ENCODE measurements around the gene CD37. TPM values are rescaled to one million over a fixed set of nuclear protein-coding genes. Genes with fewer than 3 reads are reported as not detected.

CD37 gene
- total RNA-seq, 1 experiment from 2014 or later, result not detected

GRCh38 chr19:49339301-49340068 lies 4.3 kb downstream of the CD37 start:
- Mint-ChIP-seq H3K36me3 (ENCODE audit: insufficient read depth, unreplicated experiment) (peaks cover 9% of the 10 kb centered on the region), H3K27me3 (ENCODE audit: insufficient read depth, unreplicated experiment) (no peaks in the 10 kb centered on the region), H3K9me3 (ENCODE audit: unreplicated experiment) (no peaks in the 10 kb centered on the region), H3K27ac (ENCODE audit: unreplicated experiment) (peak overlapping the region; percentile 56), H3K4me3 (ENCODE audit: unreplicated experiment) (peak overlapping the region; percentile 77), H3K4me1 (ENCODE audit: low read depth, unreplicated experiment) (peaks cover 16% of the 10 kb centered on the region)
- peak overlapping the region; percentile 34 for H3K4me3 ChIP-seq (ENCODE audit: low read depth, low read length)
- DNase-seq, result peak; percentile 93 to 95
- H3K36me3 ChIP-seq (ENCODE audit: control insufficient read depth, insufficient read depth, low read length), result no peaks in the 10 kb centered on the region
- no TSS peak for BruUV-seq (replicated peaks)
- intact Hi-C loops (cut with micrococcal nuclease; ENCODE audit: unreplicated experiment), result loop anchor here (1.0 kb wide), 1 partner anchor 24 kb away; the partner anchor contains the start of gene DKKL1
- ChIA-PET POLR2A (interaction anchor here (0.6 to 1.0 kb wide), 4 partner anchors 103 to 420 kb away, joined by 3 to 6 read pairs (median 4); partner anchors contain the start of gene ALDH16A1), CTCF (interaction anchor here (0.5 to 1.7 kb wide), 7 partner anchors 12 to 346 kb away, joined by 3 to 8 read pairs (median 4); partner anchors contain the start of gene RUVBL2)
- H3K4me1 ChIP-seq, result peaks cover 10% of the 10 kb centered on the region
- no peaks in the 10 kb centered on the region for H3K9me3 ChIP-seq
- no peaks in the 10 kb centered on the region for H3K27me3 ChIP-seq (replicated peaks; ENCODE audit: control insufficient read depth, insufficient read depth, low read length)
- TF ChIP-seq, protein P1, sequence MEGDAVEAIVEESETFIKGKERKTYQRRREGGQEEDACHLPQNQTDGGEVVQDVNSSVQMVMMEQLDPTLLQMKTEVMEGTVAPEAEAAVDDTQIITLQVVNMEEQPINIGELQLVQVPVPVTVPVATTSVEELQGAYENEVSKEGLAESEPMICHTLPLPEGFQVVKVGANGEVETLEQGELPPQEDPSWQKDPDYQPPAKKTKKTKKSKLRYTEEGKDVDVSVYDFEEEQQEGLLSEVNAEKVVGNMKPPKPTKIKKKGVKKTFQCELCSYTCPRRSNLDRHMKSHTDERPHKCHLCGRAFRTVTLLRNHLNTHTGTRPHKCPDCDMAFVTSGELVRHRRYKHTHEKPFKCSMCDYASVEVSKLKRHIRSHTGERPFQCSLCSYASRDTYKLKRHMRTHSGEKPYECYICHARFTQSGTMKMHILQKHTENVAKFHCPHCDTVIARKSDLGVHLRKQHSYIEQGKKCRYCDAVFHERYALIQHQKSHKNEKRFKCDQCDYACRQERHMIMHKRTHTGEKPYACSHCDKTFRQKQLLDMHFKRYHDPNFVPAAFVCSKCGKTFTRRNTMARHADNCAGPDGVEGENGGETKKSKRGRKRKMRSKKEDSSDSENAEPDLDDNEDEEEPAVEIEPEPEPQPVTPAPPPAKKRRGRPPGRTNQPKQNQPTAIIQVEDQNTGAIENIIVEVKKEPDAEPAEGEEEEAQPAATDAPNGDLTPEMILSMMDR (IDR thresholded peaks at IDR 0.05; ENCODE audit: insufficient read depth in 1 of 2, low read depth in 1 of 2, low read length in 1 of 2, severe bottlenecking in 1 of 2, unreplicated experiment in 1 of 2), result no peak

GRCh38 chr19:49340069-49340864 lies 5.1 kb downstream of the CD37 start:
- no peaks in the 10 kb centered on the region for H3K27me3 Mint-ChIP-seq (ENCODE audit: insufficient read depth, unreplicated experiment)
- TF ChIP-seq, protein P1 (IDR thresholded peaks at IDR 0.05; ENCODE audit: insufficient read depth in 1 of 2, low read depth in 1 of 2, low read length in 1 of 2, severe bottlenecking in 1 of 2, unreplicated experiment in 1 of 2), result no peak
- H3K9me3 Mint-ChIP-seq (ENCODE audit: unreplicated experiment), result no peaks in the 10 kb centered on the region
- H3K27ac Mint-ChIP-seq (ENCODE audit: unreplicated experiment), result peak overlapping the region; percentile 56
- peak; percentile 81 to 88 for DNase-seq
- no peaks in the 10 kb centered on the region for H3K9me3 ChIP-seq
- H3K4me1 ChIP-seq, result peaks cover 10% of the 10 kb centered on the region
- POLR2A ChIA-PET, result interaction anchor here (0.7 kb wide), 1 partner anchor 708 kb away, joined by 6 read pairs; no protein-coding TSS in a partner anchor
- H3K4me3 Mint-ChIP-seq (ENCODE audit: unreplicated experiment), result peak overlapping the region; percentile 77
- intact Hi-C loops (cut with micrococcal nuclease; ENCODE audit: unreplicated experiment), result no loop called here
- no TSS peak for BruUV-seq (replicated peaks)
- peak overlapping the region; percentile 34 for H3K4me3 ChIP-seq (ENCODE audit: low read depth, low read length)
- H3K4me1 Mint-ChIP-seq (ENCODE audit: low read depth, unreplicated experiment), result peaks cover 16% of the 10 kb centered on the region
- H3K36me3 ChIP-seq (ENCODE audit: control insufficient read depth, insufficient read depth, low read length), result no peaks in the 10 kb centered on the region
- H3K27me3 ChIP-seq (replicated peaks; ENCODE audit: control insufficient read depth, insufficient read depth, low read length), result no peaks in the 10 kb centered on the region
- peaks cover 9% of the 10 kb centered on the region for H3K36me3 Mint-ChIP-seq (ENCODE audit: insufficient read depth, unreplicated experiment)
- CTCF ChIA-PET, result interaction anchor here (0.6 to 1.7 kb wide), 4 partner anchors 12 to 243 kb away, joined by 3 to 8 read pairs (median 4); no protein-coding TSS in a partner anchor
